Left colon (tissue), 2 donors: ENCODE measurements around the gene BMERB1. TPM values are rescaled to one million over a fixed set of nuclear protein-coding genes. Genes with fewer than 3 reads are reported as not detected.
"Not testable (repeated sequence)": the region's sequence is repeated elsewhere in the genome, so short reads cannot be mapped to it uniquely, and the experiment has no call there.

ENCODE experiments used
- ATAC-seq: fragments of 200-7000 bp; cut with Tn5 transposase; one replicate; pipeline ENCODE4 v1.9.1; 2020; ENCODE audit warnings: mild to moderate bottlenecking, moderate library complexity
- DNase-seq, 2 donors: peaks; one replicate each; pipeline ENCODE4 v3.0.0-alpha.2; 2020
- intact Hi-C, 2 donors: fragments of 100-400 bp; cut with DNase I in 1 of 2; cut with micrococcal nuclease in 1 of 2; formaldehyde crosslinking; loops; one replicate each; pipeline versions ENCODE4 v1.11.2 to v1.14.0; 2022; cut with DNase I, micrococcal nuclease
- total RNA-seq, 2 donors: library from RNA; stranded (reverse); fragmentation: NEBNext Ultra II Directional; extraction: Animal tissue kit (Norgen Biotek cat#: 25700); gene quantifications; one replicate each; pipeline ENCODE4 v1.2.1, GENCODE V29; 2021
- donor health status: DM: no; HTN: no; CAD: no.
- donor health status: DM: yes; HTN: yes; CAD: no.

The BMERB1 gene
- total RNA-seq, 2 donors from 2014 or later = 5.3 to 10.3 TPM

- intact Hi-C loops = no loop called here
- DNase-seq = no peak
- ATAC-seq = no peak
Measured at GRCh38 chr16:15418206-15418605, 16.2 kb upstream of the BMERB1 start.

- DNase-seq, ATAC-seq, intact Hi-C loops: not testable (repeated sequence)
Measured at GRCh38 chr16:15421696-15422095, 12.7 kb upstream of the BMERB1 start.

- DNase-seq = no peak
- ATAC-seq = no peak
- intact Hi-C loops = no loop called here
Measured at GRCh38 chr16:15422222-15422621, 12.2 kb upstream of the BMERB1 start.

- no peak for DNase-seq
- no peak for ATAC-seq
- intact Hi-C loops = loop anchor here in 1 of 2 donors (5.0 kb wide), 1 partner anchor 126 kb away; no protein-coding TSS in a partner anchor
Measured at GRCh38 chr16:15425861-15426260, 8.5 kb upstream of the BMERB1 start.

- DNase-seq = no peak
- ATAC-seq = no peak
- intact Hi-C loops = loop anchor here in 1 of 2 donors (5.0 kb wide), 1 partner anchor 126 kb away; no protein-coding TSS in a partner anchor
Measured at GRCh38 chr16:15426796-15427195, 7.6 kb upstream of the BMERB1 start.

- ATAC-seq (peak; percentile 60), DNase-seq (peak; percentile 38 to 69)
Measured at GRCh38 chr16:15427648-15428239, 6.6 kb upstream of the BMERB1 start.

GRCh38 chr16:15430884-15431283, 3.5 kb upstream of the BMERB1 start:
- intact Hi-C loops, DNase-seq, ATAC-seq: not testable (repeated sequence)

More at GRCh38 chr16:15427648-15428239, 6.6 kb upstream of the BMERB1 start:
- intact Hi-C loops = loop anchor here in 1 of 2 donors (5.0 kb wide), 1 partner anchor 125 kb away; no protein-coding TSS in a partner anchor

GRCh38 chr16:15434079-15434424, 336 bp upstream of the BMERB1 start:
- intact Hi-C loops = no loop called here
- ATAC-seq = no peak
- no peak for DNase-seq

- intact Hi-C loops = no loop called here
- ATAC-seq = no peak
- DNase-seq = no peak
Measured at GRCh38 chr16:15435216-15435864, 952 bp downstream of the BMERB1 start.

- intact Hi-C loops = no loop called here
- DNase-seq (no peak), ATAC-seq (no peak)
Measured at GRCh38 chr16:15439102-15439501, 4.7 kb downstream of the BMERB1 start.

GRCh38 chr16:15439521-15439920, 5.1 kb downstream of the BMERB1 start:
- ATAC-seq = no peak
- intact Hi-C loops = no loop called here
- DNase-seq = no peak

- DNase-seq (no peak), ATAC-seq (no peak)
- intact Hi-C loops = no loop called here
Measured at GRCh38 chr16:15440852-15441251, 6.5 kb downstream of the BMERB1 start.

GRCh38 chr16:15442140-15442539, 7.8 kb downstream of the BMERB1 start:
- DNase-seq, intact Hi-C loops: not testable (repeated sequence)
- peak; percentile 27 for ATAC-seq

GRCh38 chr16:15443753-15444152, 9.4 kb downstream of the BMERB1 start:
- intact Hi-C loops = no loop called here
- DNase-seq (no peak), ATAC-seq (no peak)

GRCh38 chr16:15444264-15444663, 9.9 kb downstream of the BMERB1 start:
- intact Hi-C loops = no loop called here
- no peak for ATAC-seq
- no peak for DNase-seq

- ATAC-seq (no peak), DNase-seq (no peak)
- intact Hi-C loops = no loop called here
Measured at GRCh38 chr16:15445450-15445849, 11.1 kb downstream of the BMERB1 start.

- ATAC-seq = no peak
- intact Hi-C loops = no loop called here
- no peak for DNase-seq
Measured at GRCh38 chr16:15446901-15447300, 12.5 kb downstream of the BMERB1 start.

GRCh38 chr16:15450624-15451023, 16.2 kb downstream of the BMERB1 start:
- no peak for DNase-seq
- intact Hi-C loops = no loop called here
- no peak for ATAC-seq

- DNase-seq = no peak
- ATAC-seq = no peak
- intact Hi-C loops = no loop called here
Measured at GRCh38 chr16:15451098-15451731, 16.8 kb downstream of the BMERB1 start.

GRCh38 chr16:15452246-15452855, 18.0 kb downstream of the BMERB1 start:
- intact Hi-C loops = no loop called here
- no peak for DNase-seq
- no peak for ATAC-seq
